ENCODE measurements around the gene A1BG.
A peak's percentile ranks its signal among the peaks of the same experiment; 100 is the strongest.

The A1BG gene

GRCh38 chr19:58305932-58306323 is 47.4 kb downstream of the A1BG start:
- Histone ChIP-seq H3K27ac (replicated peaks) (peak overlapping the region; percentile 96), H3K27me3 (ENCODE audit: insufficient read depth, poor library complexity, severe bottlenecking) (no peaks in the 10 kb centered on the region), H3K4me3 (replicated peaks; ENCODE audit: insufficient read depth, low read length) (peak overlapping the region; percentile 91)
- TF ChIP-seq REST (IDR thresholded peaks at IDR 0.05; ENCODE audit: insufficient replicate concordance, low read depth) = no peak
- no peak for TF ChIP-seq POLR2AphosphoS5 (IDR thresholded peaks at IDR 0.05; ENCODE audit: low read depth)
- no peak for TF ChIP-seq CTCF (IDR thresholded peaks at IDR 0.05; ENCODE audit: insufficient read depth, low read length)
- peak in 1 of 2 experiments; percentile 31 for DNase-seq (ENCODE audit: low read depth in 1 of 2, low spot score in 1 of 2)

GRCh38 chr19:58305065-58305931 is 48.0 kb downstream of the A1BG start, which contains the start of gene ERVK3-1:
Gene ERVK3-1 (plus strand): TSS chr19:58305377. CDS start chr19:58312169, 6,792 bp downstream.
- DNase-seq (ENCODE audit: low read depth in 1 of 2, low spot score in 1 of 2) = peak; percentile 98
- Histone ChIP-seq H3K27me3 (ENCODE audit: insufficient read depth, poor library complexity, severe bottlenecking) (no peaks in the 10 kb centered on the region), H3K27ac (replicated peaks) (peak within 1 kb of the TSS; percentile 96), H3K4me3 (replicated peaks; ENCODE audit: insufficient read depth, low read length) (peak within 1 kb of the TSS; percentile 91)
- TF ChIP-seq REST (IDR thresholded peaks at IDR 0.05; ENCODE audit: insufficient replicate concordance, low read depth) = peak; percentile 70
- TF ChIP-seq POLR2AphosphoS5 (IDR thresholded peaks at IDR 0.05; ENCODE audit: low read depth) = peak; percentile 97
- TF ChIP-seq CTCF (IDR thresholded peaks at IDR 0.05; ENCODE audit: insufficient read depth, low read length) = no peak
- peak; percentile 82; the same call in 1 of the 2 replicates for TF ChIP-seq SPI1 (IDR thresholded peaks at IDR 0.05; ENCODE audit: borderline replicate concordance, low read depth)
- TF ChIP-seq GABPA (IDR thresholded peaks at IDR 0.05; ENCODE audit: low read depth) = peak; percentile 90

GRCh38 chr19:58304748-58305064 is 48.6 kb downstream of the A1BG start:
- no peak for TF ChIP-seq CTCF (IDR thresholded peaks at IDR 0.05; ENCODE audit: insufficient read depth, low read length)
- no peak for TF ChIP-seq POLR2AphosphoS5 (IDR thresholded peaks at IDR 0.05; ENCODE audit: low read depth)
- no peak for TF ChIP-seq SPI1 (IDR thresholded peaks at IDR 0.05; ENCODE audit: borderline replicate concordance, low read depth)
- no peak for TF ChIP-seq GABPA (IDR thresholded peaks at IDR 0.05; ENCODE audit: low read depth)
- no peak for TF ChIP-seq REST (IDR thresholded peaks at IDR 0.05; ENCODE audit: insufficient replicate concordance, low read depth)

More at GRCh38 chr19:58304748-58305064, 48.6 kb downstream of the A1BG start:
- peak overlapping the region; percentile 34 for H3K4me3 ChIP-seq (replicated peaks; ENCODE audit: insufficient read depth, low read length)
- H3K27me3 ChIP-seq (ENCODE audit: insufficient read depth, poor library complexity, severe bottlenecking) = no peaks in the 10 kb centered on the region
- peak overlapping the region; percentile 96 for H3K27ac ChIP-seq (replicated peaks)
- DNase-seq (ENCODE audit: low read depth in 1 of 2, low spot score in 1 of 2) = no peak
